Putamen (tissue), 1 donor: ENCODE results near the gene E2F2.
A peak's percentile ranks its signal among the peaks of the same experiment; 100 is the strongest.

Experiments
- DNase-seq: peaks from one replicate; pipeline ENCODE4 v3.0.0-alpha.2; 2016; ENCODE audit warnings: low spot score

The E2F2 gene, protein sequence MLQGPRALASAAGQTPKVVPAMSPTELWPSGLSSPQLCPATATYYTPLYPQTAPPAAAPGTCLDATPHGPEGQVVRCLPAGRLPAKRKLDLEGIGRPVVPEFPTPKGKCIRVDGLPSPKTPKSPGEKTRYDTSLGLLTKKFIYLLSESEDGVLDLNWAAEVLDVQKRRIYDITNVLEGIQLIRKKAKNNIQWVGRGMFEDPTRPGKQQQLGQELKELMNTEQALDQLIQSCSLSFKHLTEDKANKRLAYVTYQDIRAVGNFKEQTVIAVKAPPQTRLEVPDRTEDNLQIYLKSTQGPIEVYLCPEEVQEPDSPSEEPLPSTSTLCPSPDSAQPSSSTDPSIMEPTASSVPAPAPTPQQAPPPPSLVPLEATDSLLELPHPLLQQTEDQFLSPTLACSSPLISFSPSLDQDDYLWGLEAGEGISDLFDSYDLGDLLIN

DNA sequence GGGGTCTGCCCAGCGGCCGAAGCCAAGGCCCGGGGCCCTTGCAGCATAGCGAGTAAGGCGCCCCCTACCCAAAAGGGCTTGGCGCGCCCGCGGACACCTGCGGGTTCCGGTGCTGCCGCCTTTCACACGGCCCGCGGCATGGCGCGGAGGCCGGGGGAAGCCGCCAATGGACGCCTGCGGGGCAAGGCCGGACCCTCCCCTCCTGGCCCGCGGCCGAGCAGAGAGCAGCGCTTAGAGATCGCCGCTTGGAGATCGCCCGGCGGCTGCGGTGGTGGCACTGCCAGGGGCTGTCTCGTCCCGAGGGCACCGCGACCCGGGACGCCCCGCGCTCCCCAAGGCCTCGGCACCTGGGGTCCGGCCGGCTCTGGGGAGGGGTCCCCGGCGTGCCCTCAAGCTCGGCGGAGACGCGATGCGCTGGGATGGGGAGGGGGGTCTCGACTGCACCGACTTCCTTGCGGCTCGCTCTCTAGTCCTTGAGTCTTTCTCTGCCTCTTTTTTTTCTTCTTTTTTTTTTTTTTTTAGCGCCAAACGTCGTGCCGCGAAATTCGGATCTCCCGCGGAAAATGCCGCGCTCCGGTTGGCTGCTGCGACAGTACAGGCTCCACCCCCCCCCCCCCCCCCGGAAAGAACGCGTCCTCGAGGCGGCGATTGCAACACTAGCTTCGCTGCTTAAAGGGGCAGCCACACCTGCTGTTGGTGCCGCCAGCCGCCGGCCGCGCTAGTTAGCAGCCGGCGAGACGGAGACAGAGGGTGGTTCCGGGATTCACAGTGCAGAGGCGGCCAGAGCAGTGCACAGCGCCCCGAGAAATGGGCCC is at the start of gene E2F2:
TSS of gene E2F2 (minus strand) at position 487 of the 815 bp plus-strand sequence. CDS start at position 47, 440 bp downstream.
- DNase-seq: peak; percentile 77

DNA sequence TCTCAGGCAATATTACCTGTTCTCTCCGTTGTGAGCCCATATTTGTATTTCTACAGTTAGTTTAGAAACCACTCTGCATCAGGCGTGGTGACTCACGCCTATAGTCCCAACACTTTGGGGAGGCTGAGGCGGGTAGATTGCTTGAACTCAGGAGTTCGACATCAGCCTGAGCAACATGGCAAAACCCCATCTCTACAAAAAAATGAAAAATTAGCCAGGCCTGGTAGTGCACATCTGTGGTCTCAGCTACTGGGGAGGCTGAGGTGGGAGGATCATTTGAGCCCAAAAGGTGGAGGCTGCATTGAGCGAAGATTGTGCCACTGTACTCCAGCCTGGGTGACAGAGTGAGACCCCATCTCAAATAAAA is 47.9 kb upstream of the E2F2 start:
- DNase-seq: no peak

DNA sequence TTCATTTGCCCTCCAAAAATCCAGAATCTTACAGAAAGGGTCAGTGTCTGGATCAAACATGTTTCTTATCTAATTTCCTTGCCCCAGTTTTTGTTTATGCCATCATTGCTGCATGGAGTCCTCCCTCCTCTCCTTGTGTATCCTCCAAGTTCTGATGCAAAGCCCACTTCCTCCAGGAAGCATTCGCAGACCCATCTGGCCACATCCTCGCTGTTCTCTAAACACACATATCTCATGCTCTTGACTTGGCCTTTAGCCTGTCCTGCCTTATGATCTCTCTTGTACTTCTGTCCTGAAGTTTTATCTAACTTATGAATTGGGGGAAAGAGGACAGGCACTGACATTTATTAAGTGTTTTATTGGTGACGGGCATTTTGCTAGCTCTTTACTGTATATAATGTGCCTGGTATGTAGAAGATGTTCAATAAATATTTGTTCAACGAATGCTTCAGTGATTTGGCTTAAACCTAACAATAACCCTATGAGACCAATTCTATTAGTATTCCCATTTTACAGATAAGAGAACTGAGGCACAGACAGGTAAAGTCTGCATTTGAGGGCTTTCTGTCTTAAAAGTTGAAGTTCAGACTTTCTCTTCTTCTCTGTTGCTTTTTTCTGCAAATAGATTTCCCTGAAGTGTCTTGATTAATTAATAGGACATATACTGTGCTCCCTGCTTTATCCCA is 47.4 kb upstream of the E2F2 start:
- no peak for DNase-seq

DNA sequence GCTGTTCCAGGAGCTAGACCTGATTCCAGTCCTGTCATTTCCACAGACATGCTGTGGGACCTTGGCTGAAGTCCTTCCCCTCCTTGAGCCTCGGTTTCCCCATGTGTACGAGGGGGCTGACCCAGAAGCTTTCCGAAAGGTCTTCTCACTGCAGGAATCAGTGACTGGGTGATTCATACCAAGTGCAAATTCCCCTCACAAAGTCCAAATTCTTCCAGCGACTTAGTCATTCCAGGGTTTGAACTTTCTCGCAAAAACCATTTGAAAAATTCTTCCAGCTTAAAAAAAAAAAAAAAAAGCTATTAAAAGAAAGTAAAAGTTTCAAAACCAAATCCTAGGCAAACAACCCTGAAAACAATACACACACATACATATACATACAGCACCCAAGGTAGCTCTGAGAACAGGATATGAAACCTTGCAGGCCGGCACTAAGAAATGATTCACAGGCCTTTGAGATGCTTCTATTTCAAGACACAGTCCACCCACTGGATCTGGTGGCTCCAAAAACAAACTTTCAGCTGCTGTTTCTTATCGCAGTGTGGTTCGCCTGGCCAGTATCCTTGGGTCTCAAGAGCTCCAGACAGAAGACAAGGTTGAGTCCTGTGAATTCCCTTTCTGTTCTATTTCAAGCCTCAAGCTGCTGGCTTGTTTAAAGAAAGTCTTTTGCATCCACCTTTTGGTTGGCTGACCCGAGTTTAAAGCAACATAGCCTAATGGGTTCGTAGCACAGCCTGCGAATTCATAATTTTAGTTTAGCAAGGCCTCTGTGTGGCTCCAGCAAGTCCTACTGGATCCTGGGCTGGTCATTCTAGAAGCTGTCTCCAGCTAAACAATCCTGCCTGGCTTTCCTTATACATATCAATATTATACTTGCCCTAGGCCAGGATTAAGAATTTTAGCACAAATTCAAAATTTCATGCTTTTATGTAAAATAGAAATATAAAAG is 46.3 kb upstream of the E2F2 start:
- no peak for DNase-seq

DNA sequence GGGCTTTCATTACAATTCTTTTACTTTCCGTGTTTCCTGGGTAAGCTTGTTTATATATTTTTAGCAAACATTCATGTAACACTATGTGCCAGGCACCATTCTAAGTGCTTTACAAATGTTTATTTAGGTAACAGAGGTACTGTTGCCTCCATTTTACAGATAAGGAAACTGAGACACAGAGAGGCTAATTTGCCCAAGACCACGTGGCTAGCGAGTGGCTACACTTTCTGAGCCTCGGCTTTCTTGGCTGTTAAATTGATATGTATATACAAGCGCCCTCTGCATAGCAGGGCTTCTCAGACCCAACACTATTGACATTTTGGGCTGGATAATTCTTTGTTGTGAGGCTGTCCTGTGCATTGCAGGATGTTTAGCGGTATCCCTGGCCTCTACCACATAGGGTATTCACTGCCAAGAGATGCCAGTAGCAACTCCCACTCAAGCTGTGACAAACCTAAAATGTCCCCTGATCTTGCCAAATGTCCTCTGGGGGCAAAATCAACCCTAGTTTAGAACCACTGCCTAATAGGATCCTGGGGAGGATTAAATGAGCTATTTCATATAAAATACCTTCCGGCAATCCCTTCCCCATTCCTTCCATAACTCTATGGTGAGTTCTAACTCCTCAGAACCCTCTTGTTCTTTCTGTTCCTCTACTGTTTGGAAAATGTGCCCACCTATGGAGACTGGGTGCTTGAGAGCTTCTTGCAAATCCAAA is 45.5 kb upstream of the E2F2 start:
- DNase-seq: no peak

DNA sequence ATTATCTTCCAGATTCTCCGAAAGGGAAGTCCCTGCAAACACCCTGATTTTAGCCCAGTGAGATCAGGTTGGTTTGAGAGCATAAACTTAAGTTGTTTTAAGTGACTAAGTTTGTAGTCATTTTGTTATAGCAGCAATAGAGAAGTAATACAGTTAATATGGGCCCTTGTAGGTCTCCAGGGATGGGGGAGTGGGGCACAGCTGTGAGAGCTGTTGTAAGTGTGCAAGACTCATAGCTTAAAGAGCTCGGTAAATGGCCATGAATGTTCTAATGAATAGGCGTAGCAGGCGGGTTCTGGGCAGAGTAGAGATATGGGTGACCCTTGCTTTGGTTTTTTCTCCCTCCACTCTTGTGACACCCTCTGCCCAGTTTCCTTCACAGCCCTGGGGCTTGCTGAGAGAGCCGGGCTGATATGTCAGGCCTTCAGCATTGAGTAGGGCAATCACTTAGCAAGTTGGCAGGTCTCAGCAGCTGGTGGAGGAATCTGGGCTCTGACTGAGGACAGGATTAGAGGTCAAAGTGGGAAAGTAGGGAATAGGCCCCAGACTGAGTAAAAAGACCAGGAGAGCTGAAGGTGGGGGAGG is 44.3 kb upstream of the E2F2 start:
- no peak for DNase-seq

DNA sequence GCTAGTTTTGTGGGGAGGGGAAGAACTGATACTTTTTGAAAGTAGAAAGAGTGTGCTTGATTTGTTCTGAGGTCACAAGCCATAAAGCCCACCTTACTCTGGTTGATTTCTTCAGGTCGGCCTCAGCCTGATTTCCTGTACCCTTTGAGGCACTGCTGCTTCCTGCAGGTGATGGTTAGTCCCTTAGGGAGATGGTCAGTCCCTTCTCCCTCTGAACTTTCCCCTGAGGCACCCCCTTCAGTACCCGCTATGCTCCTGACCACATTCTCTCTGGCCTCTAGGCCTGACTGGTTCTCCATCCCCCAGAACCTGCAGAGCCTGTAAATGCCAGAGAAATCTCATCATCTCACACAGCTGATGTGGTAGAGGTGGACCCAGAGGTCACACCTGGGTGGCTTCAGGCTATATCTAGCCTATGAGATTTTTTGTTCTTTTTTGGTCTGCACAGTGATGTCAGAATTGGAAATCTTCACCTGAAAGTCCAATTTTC is 43.3 kb upstream of the E2F2 start:
- DNase-seq: no peak

DNA sequence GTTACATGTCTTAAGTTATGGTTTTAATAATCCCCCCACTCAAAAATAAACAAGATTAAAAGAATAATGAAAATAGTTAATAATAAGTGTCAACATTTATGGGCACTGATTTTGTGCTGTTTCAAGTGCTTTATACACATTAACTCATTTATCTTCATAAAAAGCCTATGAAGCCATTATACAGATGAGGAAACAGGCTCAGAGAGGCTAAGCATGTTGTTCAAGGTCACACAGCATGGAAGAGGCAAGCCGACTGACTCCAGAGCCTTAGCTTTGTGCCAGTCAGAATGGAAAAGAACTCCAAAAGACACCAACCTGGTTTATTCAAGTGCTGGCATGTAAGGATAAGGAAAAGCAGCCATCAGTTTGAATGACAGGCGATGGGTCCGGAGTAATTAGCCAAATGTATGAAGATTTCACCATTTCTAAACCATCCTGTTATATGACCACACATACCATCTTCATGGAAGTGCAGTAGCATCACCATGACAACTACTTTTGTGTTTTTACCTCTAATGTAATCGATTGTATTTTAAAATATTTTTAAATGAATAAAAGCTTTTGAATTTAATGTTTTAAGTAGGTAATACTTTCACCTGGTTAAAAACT is 42.6 kb upstream of the E2F2 start:
- DNase-seq: no peak

DNA sequence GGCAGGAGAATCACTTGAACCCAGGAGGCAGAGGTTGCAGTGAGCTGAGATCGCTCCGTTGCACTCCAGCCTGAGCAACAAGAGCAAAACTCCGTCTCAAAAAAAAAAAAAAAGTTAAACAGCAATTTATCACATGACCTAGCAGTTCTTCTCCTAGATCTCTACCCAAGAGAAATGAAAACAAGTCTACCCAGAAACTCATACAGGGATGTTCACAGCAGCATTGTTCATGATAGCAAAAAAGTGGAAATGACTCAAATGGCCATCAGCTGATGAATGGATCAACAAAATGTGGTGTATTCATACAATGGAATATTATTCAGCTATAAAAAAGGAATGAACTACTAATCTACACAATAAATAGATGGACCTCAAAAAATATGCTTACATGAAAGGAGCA is 40.4 kb upstream of the E2F2 start:
- no peak for DNase-seq

DNA sequence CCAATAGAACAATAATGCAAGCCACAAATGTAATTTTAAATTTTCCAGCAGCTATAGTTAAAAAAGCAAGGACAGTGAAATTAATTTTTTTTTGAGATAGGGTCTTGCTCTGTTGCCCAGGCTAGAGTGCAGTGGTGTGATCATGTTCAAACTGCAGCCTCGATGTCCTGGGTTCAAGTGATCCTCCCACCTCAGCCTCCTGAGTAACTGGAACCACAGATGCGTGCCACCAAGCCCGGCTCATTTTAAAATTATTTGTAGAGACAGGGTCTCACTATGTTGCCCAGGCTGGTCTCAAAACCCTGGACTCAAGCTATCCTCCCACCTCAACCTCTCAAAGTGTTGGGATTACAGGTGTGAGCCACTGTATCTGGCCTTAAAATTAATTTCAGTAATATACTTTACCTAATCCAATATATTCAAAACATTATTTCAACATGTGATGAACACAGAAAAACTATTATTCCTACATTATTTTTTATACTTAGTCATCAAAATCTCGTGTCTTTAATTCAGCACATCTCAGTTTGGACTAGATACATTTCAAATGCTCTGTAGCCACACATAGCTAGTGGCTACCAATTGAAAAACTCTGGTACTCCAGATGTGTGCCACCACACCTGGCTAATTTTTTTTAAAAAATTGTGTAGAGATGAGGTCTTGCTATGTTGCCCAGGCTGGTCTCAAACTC is 39.1 kb upstream of the E2F2 start:
- no peak for DNase-seq

DNA sequence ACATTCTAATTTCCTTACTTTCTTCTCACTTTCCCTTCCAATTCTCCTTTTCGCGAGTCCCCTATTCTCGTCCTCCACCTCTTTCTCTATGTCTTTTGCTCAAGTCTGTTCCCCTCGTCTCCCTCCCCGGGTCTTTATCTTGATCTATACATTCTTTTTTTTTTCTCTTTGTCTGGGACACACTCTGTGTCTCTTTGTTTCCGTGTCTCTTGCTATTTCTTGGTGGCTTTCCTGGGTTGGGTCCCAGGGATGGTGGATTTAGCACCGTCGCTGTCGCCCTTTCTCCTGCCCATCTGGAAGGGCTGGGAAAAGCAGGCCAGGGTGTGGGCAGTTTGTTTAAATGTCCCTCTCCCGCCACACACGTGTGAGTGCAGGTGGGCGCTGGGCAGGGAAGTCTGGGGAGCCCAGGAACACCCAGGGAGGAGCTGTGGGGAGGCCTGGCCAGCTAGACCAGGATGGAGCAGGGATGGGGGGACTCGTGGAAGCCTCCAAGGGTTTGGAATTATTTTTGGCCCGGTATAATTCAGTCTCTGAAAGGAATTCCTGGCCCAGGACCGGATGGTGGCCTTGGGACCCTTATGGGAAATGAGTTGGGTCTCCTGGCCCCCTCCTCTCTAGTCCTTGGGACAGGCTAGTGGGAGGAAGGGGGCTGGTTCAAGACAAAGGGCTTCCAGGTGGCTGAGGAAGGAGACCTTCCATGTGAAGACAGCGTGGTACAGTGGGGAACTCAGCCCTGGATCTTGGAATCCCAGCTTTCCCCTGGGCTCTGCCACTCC is 37.8 kb upstream of the E2F2 start:
- no peak for DNase-seq

DNA sequence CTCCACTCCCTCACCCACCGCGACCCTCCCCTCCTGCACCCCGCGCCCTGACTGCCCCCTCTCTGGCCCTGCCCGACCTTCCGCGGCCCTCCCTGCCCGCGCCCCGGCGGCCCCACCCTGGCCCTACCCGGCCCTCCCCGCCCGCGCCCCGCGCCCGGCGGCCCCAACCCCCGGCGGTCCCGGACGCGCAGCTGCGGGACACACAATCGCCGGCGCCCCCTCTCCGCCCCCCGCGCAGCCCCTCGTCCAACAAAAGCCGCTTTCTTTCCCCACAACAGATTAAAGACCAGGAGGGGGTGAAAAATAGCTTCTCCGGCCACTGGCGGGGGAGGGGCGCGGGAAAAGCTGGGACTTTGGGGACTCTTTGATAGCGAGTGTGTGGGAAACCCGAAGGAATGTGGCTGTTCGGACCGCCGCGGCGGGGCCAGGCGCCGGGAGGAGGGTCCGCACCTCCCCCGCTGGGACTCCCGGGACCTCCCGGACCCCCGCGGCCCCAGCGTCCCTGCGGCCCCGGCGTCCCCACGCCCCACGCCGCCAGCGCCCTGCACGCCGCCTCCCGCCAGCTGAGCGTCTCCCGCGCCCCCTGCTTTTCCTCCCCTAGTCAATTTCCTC is 37.1 kb upstream of the E2F2 start:
- peak; percentile 84 for DNase-seq

DNA sequence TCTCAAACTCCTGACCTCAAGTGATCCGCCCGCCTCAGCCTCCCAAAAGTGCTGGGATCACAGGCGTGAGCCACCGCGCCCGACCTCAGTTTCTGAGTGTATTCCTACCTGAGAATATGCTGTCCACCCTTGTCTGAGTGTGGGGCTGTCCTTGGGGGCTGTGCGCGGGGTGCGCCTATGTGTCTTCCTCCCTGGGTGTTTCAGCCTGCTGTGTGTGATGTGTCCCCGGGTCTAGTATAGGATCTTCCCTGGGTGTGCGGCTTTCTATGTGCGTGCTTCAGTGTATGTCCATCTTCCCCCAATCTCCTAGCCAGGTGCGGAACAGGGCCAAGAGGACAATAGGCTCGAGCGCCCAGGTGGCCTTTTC is 36.6 kb upstream of the E2F2 start:
- DNase-seq: no peak

DNA sequence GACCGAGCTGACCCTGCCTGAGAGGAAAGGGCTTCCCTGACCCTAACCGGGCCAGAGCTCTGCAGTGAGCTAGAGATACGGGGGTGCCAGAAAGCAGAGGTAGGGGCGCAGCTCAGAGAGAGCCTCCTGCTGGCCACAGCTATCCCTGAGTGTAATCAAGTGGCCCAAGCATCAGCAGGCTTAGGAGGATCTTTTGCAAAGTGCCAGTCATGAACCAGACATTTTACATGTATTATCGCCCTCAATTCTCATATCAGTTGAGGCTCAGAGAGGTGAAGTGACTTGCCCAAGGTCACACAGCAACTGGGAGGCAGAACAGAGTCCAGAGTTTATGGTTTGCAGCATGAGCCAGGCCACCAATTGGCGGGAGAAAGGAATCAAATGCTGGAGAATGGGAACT is 35.3 kb upstream of the E2F2 start:
- no peak for DNase-seq

DNA sequence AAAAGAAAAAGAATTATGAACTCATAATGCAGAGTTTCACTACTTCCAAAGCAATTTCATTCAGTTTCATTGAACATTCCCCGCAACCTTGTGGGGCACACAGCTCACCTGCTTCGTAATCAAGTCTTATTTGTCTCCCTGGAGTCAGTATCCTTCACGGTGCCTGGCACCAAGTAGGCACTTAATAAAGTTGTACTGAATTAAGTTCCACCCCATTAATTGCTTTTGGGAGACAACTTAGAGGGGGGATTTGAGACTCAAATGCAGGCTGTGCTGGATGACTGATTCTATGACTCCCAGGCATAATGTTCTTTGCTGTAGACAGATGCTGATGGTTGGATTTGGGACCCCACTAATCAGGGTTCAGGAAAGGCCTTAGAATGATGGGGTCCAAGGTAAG is 34.7 kb upstream of the E2F2 start:
- DNase-seq: no peak

DNA sequence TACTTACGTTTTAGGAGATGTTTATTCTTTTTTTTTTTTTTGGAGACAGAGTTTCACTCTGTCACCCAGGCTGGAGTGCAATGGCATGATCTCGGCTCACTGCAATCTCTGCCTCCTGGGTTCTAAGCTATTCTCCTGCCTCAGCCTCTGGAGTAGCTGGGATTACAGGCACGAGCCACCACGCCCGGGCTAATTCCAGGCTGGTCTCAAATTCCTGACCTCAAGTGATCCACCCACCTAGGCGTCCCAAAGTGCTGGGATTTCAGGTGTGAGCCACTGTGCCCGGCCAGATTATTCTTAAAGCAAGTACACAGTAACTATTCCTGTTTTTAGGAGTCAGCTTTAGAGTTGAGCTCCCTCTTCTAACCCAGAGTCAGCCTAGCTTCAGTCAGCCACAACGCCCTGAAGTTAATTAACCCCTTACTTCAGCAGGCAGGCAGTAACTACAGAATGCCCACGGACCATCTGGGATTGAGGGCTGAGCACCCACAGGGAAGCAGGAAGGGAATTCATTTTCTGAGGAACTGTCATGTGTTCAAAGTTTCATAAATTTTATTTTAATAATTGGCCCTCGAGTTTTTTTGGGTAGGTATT is 33.6 kb upstream of the E2F2 start:
- DNase-seq: no peak

DNA sequence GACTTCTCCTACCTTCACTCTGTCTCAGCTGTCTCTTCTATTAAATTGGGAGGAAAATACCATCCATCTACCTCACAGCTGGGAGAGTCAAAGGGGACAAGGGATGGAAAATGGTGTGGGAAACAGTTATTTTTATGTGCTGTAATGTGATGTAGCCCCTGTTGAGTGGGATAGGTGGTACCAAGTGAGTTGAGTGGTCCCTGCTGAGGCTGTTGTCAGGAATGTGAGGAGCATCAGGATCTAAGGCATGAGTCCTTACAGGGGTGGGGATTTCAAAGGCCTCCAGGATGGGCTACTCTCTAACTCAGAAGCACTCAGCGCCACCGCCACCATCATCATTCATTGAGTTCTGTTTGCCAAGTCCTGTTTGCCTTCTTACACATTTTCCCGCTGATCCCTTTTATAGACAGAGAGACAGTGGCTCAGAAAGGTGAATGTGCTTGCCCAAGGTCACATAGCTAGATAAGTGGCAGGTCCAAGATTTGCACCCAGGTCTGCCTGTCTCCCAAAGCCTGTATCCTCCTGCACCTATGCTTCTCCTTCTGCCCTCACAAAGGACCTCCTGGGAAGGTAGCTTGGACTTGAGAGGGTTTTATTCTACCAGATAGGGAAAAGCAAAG is 32.8 kb upstream of the E2F2 start:
- DNase-seq: no peak
